ENCODE measurements around the gene MPDU1. TPM values are rescaled to one million over a fixed set of nuclear protein-coding genes. Genes with fewer than 3 reads are reported as not detected.
A peak's percentile ranks its signal among the peaks of the same experiment; 100 is the strongest.

MPDU1 gene
- total and polyA plus RNA-seq, 2 of the 13 experiments (the other 11 are each of a cell fraction or from before 2014, with no cell fraction given): 112 to 167 TPM

DNA sequence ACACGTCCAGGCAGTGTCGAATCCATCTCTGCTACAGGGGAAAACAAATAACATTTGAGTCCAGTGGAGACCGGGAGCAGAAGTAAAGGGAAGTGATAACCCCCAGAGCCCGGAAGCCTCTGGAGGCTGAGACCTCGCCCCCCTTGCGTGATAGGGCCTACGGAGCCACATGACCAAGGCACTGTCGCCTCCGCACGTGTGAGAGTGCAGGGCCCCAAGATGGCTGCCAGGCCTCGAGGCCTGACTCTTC, 11.4 kb upstream of the MPDU1 start (continued):
- TF ChIP-seq ZNF496 (CRISPR knock-in tag; IDR thresholded peaks at IDR 0.05; ENCODE audit: insufficient replicate concordance): no peak
- TF ChIP-seq ZSCAN30 (CRISPR knock-in tag; IDR thresholded peaks at IDR 0.05): no peak
- no peak for TF ChIP-seq SETDB1 (CRISPR knock-in tag; IDR thresholded peaks at IDR 0.05; ENCODE audit: borderline replicate concordance)
- TF ChIP-seq, protein P1, sequence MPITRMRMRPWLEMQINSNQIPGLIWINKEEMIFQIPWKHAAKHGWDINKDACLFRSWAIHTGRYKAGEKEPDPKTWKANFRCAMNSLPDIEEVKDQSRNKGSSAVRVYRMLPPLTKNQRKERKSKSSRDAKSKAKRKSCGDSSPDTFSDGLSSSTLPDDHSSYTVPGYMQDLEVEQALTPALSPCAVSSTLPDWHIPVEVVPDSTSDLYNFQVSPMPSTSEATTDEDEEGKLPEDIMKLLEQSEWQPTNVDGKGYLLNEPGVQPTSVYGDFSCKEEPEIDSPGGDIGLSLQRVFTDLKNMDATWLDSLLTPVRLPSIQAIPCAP (CRISPR knock-in tag; IDR thresholded peaks at IDR 0.05; ENCODE audit: low read depth): 0 out of 2 replicates have a peak, but pooled peaks have one; percentile 73
- TF ChIP-seq NFE2L1 (CRISPR knock-in tag; IDR thresholded peaks at IDR 0.05; ENCODE audit: borderline replicate concordance): no peak
- TF ChIP-seq NR2C2 (CRISPR knock-in tag; IDR thresholded peaks at IDR 0.05; ENCODE audit: borderline replicate concordance): peak; percentile 80
- TF ChIP-seq ZNF790 (CRISPR knock-in tag; IDR thresholded peaks at IDR 0.05; ENCODE audit: borderline replicate concordance): no peak
- no peak for TF ChIP-seq ZNF234 (CRISPR knock-in tag; conservative IDR thresholded peaks at IDR 0.05)
- TF ChIP-seq ZNF260 (CRISPR knock-in tag; IDR thresholded peaks at IDR 0.05; ENCODE audit: borderline replicate concordance, low read depth): no peak
- TF ChIP-seq BORCS8-MEF2B (CRISPR knock-in tag; IDR thresholded peaks at IDR 0.05): peak; percentile 68; the same call in 1 of the 2 replicates
- no peak for TF ChIP-seq HNF4G (IDR thresholded peaks at IDR 0.05; ENCODE audit: borderline replicate concordance, low read depth, low read length)
- TF ChIP-seq HNF4G (CRISPR knock-in tag; IDR thresholded peaks at IDR 0.05; ENCODE audit: borderline replicate concordance, low read depth): no peak
- no peak for TF ChIP-seq ZNF703 (CRISPR knock-in tag; IDR thresholded peaks at IDR 0.05; ENCODE audit: borderline replicate concordance)
- TF ChIP-seq, protein P2, sequence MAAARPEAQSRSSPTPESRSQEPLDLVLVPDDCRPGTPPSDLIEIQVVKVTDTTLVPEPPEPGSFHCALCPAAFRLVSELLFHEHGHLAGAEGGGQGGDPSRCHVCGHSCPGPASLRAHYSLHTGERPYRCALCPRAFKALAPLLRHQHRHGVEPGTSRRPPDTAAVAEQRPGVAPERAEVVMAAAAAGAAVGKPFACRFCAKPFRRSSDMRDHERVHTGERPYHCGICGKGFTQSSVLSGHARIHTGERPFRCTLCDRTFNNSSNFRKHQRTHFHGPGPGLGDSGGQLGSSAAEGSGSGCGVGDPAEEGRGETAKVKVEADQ (CRISPR knock-in tag; IDR thresholded peaks at IDR 0.05; ENCODE audit: borderline replicate concordance): no peak
- TF ChIP-seq, protein P3, sequence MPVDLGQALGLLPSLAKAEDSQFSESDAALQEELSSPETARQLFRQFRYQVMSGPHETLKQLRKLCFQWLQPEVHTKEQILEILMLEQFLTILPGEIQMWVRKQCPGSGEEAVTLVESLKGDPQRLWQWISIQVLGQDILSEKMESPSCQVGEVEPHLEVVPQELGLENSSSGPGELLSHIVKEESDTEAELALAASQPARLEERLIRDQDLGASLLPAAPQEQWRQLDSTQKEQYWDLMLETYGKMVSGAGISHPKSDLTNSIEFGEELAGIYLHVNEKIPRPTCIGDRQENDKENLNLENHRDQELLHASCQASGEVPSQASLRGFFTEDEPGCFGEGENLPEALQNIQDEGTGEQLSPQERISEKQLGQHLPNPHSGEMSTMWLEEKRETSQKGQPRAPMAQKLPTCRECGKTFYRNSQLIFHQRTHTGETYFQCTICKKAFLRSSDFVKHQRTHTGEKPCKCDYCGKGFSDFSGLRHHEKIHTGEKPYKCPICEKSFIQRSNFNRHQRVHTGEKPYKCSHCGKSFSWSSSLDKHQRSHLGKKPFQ (CRISPR knock-in tag; IDR thresholded peaks at IDR 0.05; ENCODE audit: insufficient replicate concordance): peak; percentile 65
- peak; percentile 96 for TF ChIP-seq YEATS4 (CRISPR knock-in tag; IDR thresholded peaks at IDR 0.05; ENCODE audit: borderline replicate concordance)
- TF ChIP-seq ZNF709 (CRISPR knock-in tag; IDR thresholded peaks at IDR 0.05): no peak
- no peak for TF ChIP-seq AGO2 (optimal IDR thresholded peaks at IDR 0.05; ENCODE audit: low read depth, low read length)
- 0 out of 2 replicates have a peak, but pooled peaks have one; percentile 75 for TF ChIP-seq ZC3H13 (CRISPR knock-in tag; IDR thresholded peaks at IDR 0.05)
- TF ChIP-seq ZNF816 (CRISPR knock-in tag; IDR thresholded peaks at IDR 0.05; ENCODE audit: borderline replicate concordance): peak; percentile 24; the same call in 1 of the 2 replicates
- no peak; the same call in 1 of the 2 replicates for TF ChIP-seq ZNF607 (CRISPR knock-in tag; IDR thresholded peaks at IDR 0.05; ENCODE audit: borderline replicate concordance)
- peak; percentile 40; the same call in 1 of the 2 replicates for TF ChIP-seq TMF1 (CRISPR knock-in tag; IDR thresholded peaks at IDR 0.05; ENCODE audit: low read depth)
- peak; percentile 47 for TF ChIP-seq TEAD3 (CRISPR knock-in tag; optimal IDR thresholded peaks at IDR 0.05; ENCODE audit: borderline replicate concordance)
- TF ChIP-seq NPAS2 (CRISPR knock-in tag; IDR thresholded peaks at IDR 0.05; ENCODE audit: borderline replicate concordance): no peak
- TF ChIP-seq, protein P4, sequence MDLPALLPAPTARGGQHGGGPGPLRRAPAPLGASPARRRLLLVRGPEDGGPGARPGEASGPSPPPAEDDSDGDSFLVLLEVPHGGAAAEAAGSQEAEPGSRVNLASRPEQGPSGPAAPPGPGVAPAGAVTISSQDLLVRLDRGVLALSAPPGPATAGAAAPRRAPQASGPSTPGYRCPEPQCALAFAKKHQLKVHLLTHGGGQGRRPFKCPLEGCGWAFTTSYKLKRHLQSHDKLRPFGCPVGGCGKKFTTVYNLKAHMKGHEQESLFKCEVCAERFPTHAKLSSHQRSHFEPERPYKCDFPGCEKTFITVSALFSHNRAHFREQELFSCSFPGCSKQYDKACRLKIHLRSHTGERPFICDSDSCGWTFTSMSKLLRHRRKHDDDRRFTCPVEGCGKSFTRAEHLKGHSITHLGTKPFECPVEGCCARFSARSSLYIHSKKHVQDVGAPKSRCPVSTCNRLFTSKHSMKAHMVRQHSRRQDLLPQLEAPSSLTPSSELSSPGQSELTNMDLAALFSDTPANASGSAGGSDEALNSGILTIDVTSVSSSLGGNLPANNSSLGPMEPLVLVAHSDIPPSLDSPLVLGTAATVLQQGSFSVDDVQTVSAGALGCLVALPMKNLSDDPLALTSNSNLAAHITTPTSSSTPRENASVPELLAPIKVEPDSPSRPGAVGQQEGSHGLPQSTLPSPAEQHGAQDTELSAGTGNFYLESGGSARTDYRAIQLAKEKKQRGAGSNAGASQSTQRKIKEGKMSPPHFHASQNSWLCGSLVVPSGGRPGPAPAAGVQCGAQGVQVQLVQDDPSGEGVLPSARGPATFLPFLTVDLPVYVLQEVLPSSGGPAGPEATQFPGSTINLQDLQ (CRISPR knock-in tag; IDR thresholded peaks at IDR 0.05): no peak

Data from HepG2 (cell line).